ENCODE measurements around the gene GOLGA6L2.
"Not testable (repeated sequence)": the region's sequence is repeated elsewhere in the genome, so short reads cannot be mapped to it uniquely, and the experiment has no call there.

The GOLGA6L2 gene, protein sequence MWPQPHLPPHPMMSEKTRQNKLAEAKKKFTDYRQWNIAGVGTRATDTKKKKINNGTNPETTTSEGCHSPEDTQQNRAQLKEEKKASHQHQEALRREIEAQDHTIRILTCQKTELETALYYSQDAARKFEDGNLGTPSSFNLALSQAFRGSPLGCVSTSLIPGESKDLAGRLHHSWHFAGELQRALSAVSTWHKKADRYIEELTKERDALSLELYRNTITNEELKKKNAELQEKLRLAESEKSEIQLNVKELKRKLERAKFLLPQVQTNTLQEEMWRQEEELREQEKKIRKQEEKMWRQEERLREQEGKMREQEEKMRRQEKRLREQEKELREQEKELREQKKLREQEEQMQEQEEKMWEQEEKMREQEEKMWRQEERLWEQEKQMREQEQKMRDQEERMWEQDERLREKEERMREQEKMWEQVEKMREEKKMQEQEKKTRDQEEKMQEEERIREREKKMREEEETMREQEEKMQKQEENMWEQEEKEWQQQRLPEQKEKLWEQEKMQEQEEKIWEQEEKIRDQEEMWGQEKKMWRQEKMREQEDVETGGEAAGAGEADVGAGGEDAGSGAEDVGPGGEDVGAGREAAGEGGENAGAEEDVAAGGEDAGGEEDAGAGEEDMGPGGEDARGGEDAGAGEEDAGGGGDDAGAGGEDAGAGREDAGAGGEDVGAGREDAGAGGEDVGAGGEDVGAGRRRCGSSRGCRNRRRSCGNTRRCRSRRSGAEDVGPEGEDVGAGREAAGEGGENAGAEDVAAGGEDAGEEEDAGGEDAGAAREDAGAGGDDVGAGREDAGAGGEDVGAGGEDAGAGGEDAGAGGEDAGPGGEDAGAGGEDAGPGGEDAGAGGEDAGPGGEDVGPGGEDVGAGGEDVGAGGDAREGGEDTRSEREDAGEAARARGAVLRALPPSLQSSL

GRCh38 chr15:23447107-23447500, at the start of gene GOLGA6L2:
Gene GOLGA6L2 (minus strand): TSS chr15:23447243. CDS start chr15:23447181, 62 bp downstream.
- no peak for DNase-seq

DNA sequence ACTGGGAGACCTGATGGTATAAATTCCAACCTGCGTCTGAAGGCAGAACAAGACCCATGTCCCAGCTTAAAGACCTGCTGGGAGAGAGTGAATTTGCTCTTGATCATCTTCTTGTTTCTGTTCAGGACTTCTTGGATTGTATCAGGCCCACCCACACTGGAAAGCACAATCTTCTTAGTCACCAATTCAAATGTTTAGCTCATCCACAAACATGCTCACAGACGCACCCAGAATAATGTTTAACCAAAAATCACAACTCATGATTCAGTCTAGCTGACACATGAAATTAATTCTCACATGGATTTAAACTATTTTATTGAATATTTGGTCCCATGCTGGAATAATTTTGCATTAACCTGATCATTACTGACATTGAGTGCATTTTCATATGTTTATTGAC, 37.8 kb upstream of the GOLGA6L2 start:
- DNase-seq: no peak

DNA sequence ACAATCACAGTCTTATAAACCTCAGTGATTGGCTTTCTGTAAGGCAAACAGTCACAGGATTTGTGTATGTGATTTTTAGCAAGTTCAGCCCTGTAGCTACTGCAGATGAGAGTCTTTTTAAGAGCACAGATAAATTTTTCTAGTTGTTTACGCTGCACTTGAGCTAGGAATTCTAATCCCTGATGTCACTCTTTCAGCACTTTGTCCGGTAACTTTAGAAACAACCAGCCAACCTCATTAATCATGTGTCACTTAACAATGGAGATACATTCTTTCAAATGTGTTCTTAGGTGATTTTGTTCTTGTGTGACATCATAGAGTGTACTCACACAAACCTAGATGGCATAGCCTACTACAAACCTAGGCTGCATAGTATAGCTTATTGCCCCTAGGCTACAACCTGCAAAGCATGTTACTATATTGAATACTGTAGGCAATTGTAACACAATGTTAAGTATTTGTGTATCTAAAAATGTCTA, 36.8 kb upstream of the GOLGA6L2 start:
- DNase-seq: no peak

GRCh38 chr15:23482764-23483489, 35.9 kb upstream of the GOLGA6L2 start:
- no peak for DNase-seq

GRCh38 chr15:23482228-23482627, 35.2 kb upstream of the GOLGA6L2 start:
- no peak for DNase-seq

GRCh38 chr15:23477920-23478319, 30.9 kb upstream of the GOLGA6L2 start:
- DNase-seq: no peak

- DNase-seq: no peak
These were observed 25.6 kb upstream of the GOLGA6L2 start for GRCh38 chr15:23472678-23473077.

DNA sequence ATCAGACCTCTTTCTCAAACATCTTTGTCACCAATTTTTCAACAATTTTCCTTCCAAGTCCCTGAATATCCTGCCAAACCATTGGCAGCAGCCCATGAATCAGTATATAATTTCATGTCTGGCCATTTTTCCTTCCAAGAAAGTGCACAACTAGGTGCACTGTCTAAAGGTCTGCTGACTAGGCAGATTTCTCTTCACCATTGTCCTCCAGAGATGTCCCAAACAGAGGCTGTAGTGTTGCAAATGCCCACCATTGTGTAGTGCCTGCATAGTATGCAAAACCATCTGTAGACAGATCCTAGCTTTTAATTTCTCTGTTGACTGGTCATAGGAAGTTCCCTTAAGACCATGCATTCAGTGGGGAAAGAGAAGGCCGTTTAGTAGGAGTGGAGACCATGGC, 25.0 kb upstream of the GOLGA6L2 start:
- DNase-seq: no peak

DNA sequence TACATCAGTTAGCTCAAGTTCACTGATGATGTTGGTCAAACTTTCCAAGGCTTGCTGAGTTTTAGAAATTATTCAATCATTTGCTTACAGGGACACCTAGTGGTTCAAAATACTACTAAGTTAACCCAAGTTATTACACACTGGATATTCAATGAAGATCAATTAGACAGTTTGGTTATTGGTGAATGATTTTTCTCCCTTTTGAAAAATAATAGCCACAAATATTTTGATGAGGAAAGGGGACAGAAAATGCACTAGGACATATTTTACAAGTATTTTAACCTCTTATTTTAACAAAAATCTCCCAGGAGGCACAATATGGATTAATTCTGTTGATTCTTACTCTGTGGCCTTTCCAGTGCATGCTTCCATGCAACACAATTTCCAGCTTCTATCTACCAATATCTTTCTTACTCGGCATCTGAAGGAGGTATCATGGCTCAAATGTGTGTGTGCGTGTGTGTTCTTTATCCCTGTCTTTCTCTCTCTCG, 20.1 kb upstream of the GOLGA6L2 start:
- peak; percentile 5 for DNase-seq

DNA sequence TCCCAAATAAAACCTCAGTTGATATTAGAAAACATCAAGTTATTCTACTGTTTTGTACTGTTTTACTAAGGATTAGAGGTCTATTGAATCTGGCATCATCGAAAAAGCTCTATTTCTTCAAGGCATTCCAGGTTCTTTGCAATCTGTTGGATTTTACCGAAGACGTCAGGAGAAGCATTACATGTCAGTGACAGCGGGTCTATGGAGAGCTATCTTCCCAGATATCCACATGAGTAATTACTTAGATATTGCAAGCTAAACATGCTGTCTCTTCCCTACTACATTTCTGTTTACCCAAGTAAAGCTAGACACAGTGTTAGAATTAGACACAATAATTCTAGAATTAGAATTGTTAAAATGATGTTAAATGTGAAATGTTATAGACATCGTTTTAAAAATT, 10.8 kb upstream of the GOLGA6L2 start:
- no peak for DNase-seq

DNA sequence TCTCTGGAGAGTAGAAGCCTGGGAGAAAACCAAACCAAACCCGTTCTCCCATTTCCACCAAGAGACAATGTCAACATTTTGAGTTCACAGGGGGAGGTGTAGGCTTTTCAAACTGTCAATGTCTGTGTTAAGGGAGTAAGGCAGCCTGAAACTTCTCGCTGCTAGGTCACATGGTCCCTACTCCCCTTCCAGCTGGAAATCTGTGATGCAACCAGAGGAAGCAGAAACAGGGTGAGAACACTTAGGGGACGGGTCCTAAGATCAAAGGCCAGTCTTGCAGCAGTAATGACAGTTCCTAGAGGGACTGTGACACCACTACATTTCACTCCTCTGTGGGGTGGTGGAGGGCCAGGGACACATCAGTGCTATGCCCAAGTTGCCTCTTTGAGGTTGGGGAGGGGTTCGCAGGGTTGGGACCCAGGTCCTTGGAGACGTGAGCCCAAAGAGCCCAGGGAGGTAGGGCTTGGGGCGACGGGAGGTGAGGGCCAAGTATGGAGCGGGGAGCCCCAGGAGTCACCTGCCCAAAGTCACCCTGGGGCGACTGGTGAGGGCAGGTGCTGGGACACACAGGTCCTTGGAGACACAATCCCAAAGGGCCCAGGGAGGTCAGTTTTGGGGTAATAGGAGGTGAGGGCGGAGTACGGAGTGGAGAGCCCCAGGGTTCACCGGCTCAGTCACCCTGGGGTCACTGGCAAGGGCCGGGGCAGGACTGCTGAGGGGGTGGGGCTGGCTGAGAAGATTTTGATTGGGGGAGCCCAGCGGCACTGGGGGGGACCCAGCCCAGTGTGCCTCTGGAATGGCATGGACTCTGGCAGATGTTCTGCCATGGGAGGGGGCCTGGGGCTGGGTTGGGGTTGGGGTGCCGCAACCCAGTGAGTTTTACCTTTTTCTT, 582 bp downstream of the GOLGA6L2 start:
- no peak for DNase-seq

DNA sequence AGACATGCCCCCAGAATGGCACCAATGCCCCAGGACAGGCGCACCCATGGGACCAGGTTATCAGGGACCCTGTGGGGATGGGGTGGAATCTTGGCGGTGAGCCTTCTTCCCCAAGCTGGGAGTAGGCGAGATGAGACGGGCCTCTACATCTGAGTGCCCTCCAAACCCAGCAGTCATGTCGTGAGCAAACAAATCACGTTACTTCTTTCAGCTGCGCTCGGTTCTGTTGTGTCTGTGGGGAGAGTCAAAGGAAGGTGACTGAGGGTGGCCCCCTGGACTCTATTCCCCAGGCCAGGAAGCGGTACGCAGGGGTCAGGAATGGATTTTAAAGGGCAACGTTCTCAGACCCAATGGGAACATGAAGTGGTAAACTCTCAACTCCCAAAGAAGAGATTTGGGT, 2.8 kb downstream of the GOLGA6L2 start:
- DNase-seq: no peak

DNA sequence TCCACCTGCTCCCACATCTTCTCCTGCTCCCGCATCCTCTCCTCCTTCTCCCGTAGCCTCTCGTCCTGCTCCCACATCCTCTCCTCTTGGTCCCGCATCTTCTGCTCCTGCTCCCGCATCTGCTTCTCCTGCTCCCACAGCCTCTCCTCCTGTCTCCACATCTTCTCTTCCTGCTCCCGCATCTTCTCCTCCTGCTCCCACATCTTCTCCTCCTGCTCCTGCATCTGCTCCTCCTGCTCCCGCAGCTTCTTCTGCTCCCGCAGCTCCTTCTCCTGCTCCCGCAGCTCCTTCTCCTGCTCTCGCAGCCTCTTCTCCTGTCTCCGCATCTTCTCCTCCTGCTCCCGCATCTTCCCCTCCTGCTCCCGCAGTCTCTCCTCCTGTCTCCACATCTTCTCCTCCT, 5.8 kb downstream of the GOLGA6L2 start:
- DNase-seq: no peak

DNA sequence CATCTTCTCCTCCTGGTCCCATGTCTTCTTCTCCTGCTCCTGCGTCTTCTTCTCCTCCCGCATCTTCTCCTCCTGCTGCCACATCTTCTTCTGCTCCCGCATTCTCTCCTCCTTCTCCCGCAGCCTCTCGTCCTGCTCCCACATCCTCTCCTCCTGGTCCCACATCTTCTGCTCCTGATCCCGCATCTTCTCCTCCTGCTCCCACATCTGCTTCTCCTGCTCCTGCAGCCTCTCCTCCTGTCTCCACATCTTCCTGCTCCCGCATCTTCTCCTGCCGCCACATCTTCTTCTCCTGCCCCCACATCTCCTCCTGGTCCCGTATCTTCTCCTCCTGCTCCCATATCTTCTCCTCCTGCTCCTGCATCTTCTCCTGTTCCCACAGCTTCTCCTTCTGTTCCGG, 6.4 kb downstream of the GOLGA6L2 start:
- DNase-seq: no peak

GRCh38 chr15:23439513-23439912, 7.5 kb downstream of the GOLGA6L2 start:
- no peak for DNase-seq

GRCh38 chr15:23438816-23439466, 8.1 kb downstream of the GOLGA6L2 start:
- no peak for DNase-seq

- no peak for DNase-seq
These were observed 9.4 kb downstream of the GOLGA6L2 start for GRCh38 chr15:23437673-23438072.

- no peak for DNase-seq
These were observed 9.9 kb downstream of the GOLGA6L2 start for GRCh38 chr15:23437146-23437545.

DNA sequence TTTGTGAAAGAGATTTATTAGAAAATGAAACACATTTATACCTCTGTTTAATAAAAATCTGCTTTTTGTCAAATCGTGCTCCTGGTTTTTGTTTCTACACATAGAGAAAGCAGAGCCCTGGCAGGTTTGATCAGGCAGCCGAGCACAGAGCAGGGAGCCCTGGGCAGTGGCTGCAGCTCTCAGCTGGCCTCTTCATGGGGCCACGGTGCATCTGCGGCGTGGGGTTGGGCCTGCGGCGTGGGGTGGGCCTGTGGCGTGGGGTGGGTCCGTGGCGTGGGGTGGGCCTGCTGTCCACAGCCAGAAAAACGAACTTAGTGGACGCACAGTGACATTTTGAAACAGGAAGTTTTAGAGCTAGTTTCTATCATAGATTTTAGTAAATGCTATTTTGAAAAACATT, 10.6 kb downstream of the GOLGA6L2 start:
- DNase-seq: no peak

GRCh38 chr15:23434699-23435098, 12.3 kb downstream of the GOLGA6L2 start:
- not testable (repeated sequence) for DNase-seq

- not testable (repeated sequence) for DNase-seq
These were observed 21.7 kb downstream of the GOLGA6L2 start for GRCh38 chr15:23425327-23425726.

All from inflammatory macrophage treated with lipopolysaccharide for 4 hours (primary cell).